GM19025 (cell line): ENCODE measurements around the gene MAN1A1.
"Not testable (repeated sequence)": the region's sequence is repeated elsewhere in the genome, so short reads cannot be mapped to it uniquely, and the experiment has no call there.

Source experiments
- ATAC-seq: cut with Tn5 transposase; IDR thresholded peaks from one replicate; pipeline ENCODE4 v1.9.1; 2021; ENCODE audit warnings: mild to moderate bottlenecking, low read depth, moderate library complexity; ENCODE audit not compliant: unreplicated experiment

MAN1A1 gene

GRCh38 chr6:119179062-119179461, 170.5 kb downstream of the MAN1A1 start:
- ATAC-seq: no peak

GRCh38 chr6:119176445-119176844, 173.1 kb downstream of the MAN1A1 start:
- no peak for ATAC-seq

GRCh38 chr6:119174879-119175817, 174.4 kb downstream of the MAN1A1 start:
- no peak for ATAC-seq

GRCh38 chr6:119174085-119174445, 175.5 kb downstream of the MAN1A1 start:
- no peak for ATAC-seq

GRCh38 chr6:119173249-119174084, 176.1 kb downstream of the MAN1A1 start:
- ATAC-seq: no peak

- ATAC-seq: no peak
Measured at GRCh38 chr6:119172824-119173223, 176.7 kb downstream of the MAN1A1 start.

- no peak for ATAC-seq
Measured at GRCh38 chr6:119171864-119172588, 177.5 kb downstream of the MAN1A1 start.

GRCh38 chr6:119171088-119171841, 178.3 kb downstream of the MAN1A1 start:
- no peak for ATAC-seq

- ATAC-seq: no peak
Measured at GRCh38 chr6:119170447-119171087, 179.0 kb downstream of the MAN1A1 start.

- ATAC-seq: no peak
Measured at GRCh38 chr6:119170103-119170446, 179.5 kb downstream of the MAN1A1 start.

- ATAC-seq: not testable (repeated sequence)
Measured at GRCh38 chr6:119169355-119169754, 180.2 kb downstream of the MAN1A1 start.

GRCh38 chr6:119166024-119166784, 183.4 kb downstream of the MAN1A1 start:
- ATAC-seq: no peak

GRCh38 chr6:119163006-119163405, 186.6 kb downstream of the MAN1A1 start:
- ATAC-seq: no peak

- no peak for ATAC-seq
Measured at GRCh38 chr6:119162134-119162775, 187.3 kb downstream of the MAN1A1 start.

GRCh38 chr6:119161438-119161837, 188.1 kb downstream of the MAN1A1 start:
- ATAC-seq: no peak

- no peak for ATAC-seq
Measured at GRCh38 chr6:119160911-119161310, 188.7 kb downstream of the MAN1A1 start.

- ATAC-seq: no peak
Measured at GRCh38 chr6:119158057-119158848, 191.3 kb downstream of the MAN1A1 start.

GRCh38 chr6:119157506-119157815, 192.1 kb downstream of the MAN1A1 start:
- ATAC-seq: no peak
